Testis (tissue), 3 donors: ENCODE measurements around the gene TACC2. TPM values are rescaled to one million over a fixed set of nuclear protein-coding genes. Genes with fewer than 3 reads are reported as not detected.
"Not testable (repeated sequence)": the region's sequence is repeated elsewhere in the genome, so short reads cannot be mapped to it uniquely, and the experiment has no call there.

Source experiments
- DNase-seq: peaks from one replicate; pipeline ENCODE4 v3.0.0-alpha.2; 2019
- H3K27ac ChIP-seq, 2 donors: fragments of 200-600 bp; sonication (generic); one replicate each; pipeline ENCODE4 v1.5.1; 2019
- H3K27me3 ChIP-seq: fragments of 200-600 bp; sonication (generic); one replicate; pipeline ENCODE4 v1.5.1; 2019
- H3K36me3 ChIP-seq: fragments of 200-600 bp; sonication (generic); one replicate; pipeline ENCODE4 v1.5.1; 2017; ENCODE audit warnings: low read depth; ENCODE audit errors: missing control alignments
- H3K4me1 ChIP-seq: fragments of 200-600 bp; sonication (generic); one replicate; pipeline ENCODE4 v1.5.1; 2019
- H3K4me3 ChIP-seq, 2 donors: fragments of 200-600 bp; sonication (generic); one replicate each; pipeline ENCODE4 v1.5.1; 2017 to 2019
- H3K9me3 ChIP-seq: fragments of 200-600 bp; sonication (generic); one replicate; pipeline ENCODE4 v1.5.1; 2017
- POLR2A ChIP-seq: fragments of 450-650 bp; IDR thresholded peaks from one replicate; pipeline ENCODE4 v1.6.1; 2017; ENCODE audit warnings: antibody characterized with exemption, mild to moderate bottlenecking, moderate library complexity
- WGBS, 2 donors: methylation state at CpG; one replicate each; pipeline ENCODE4 v1.1.5; 2018; 5-methylcytosine and 5-hydroxymethylcytosine counted together
- intact Hi-C: fragments of 100-400 bp; cut with DNase I; formaldehyde crosslinking; loops from one replicate; pipeline ENCODE4 v1.15.1; 2023; ENCODE audit warnings: low total_unique reads
- polyA plus RNA-seq: library from polyadenylated mRNA; stranded (reverse); fragments of 350-450 nt; fragmentation: Illumina TruSeq; extraction: RNeasy Lipid Tissue Mini Kit (QIAGEN cat#74804); gene quantifications from one replicate; pipeline ENCODE4 v1.2.3, GENCODE V29; 2014; ENCODE audit warnings: low read depth, low replicate concordance; ENCODE audit not compliant: insufficient read depth
- total RNA-seq, 2 donors: library from RNA; depleted of rRNA; stranded (reverse); fragments of >200 nt; gene quantifications; one replicate each; pipeline ENCODE4 v1.2.3, GENCODE V29; 2016
- TF ChIP-seq, protein P1 (sequence below), 3 experiments: fragments of 450-650 bp in 2 of 3; fragments of 200-600 bp in 1 of 3; sonication (generic) in 1 of 3; IDR thresholded peaks; one replicate each; pipeline ENCODE4 v1.5.1; 2016 to 2019; ENCODE audit warnings: antibody characterized with exemption in 3 of 3, mild to moderate bottlenecking in 2 of 3, moderate library complexity in 1 of 3

Gene TACC2
- total and polyA plus RNA-seq, 3 donors from 2014 or later: 18.0 to 24.2 (median 21.3) TPM

DNA sequence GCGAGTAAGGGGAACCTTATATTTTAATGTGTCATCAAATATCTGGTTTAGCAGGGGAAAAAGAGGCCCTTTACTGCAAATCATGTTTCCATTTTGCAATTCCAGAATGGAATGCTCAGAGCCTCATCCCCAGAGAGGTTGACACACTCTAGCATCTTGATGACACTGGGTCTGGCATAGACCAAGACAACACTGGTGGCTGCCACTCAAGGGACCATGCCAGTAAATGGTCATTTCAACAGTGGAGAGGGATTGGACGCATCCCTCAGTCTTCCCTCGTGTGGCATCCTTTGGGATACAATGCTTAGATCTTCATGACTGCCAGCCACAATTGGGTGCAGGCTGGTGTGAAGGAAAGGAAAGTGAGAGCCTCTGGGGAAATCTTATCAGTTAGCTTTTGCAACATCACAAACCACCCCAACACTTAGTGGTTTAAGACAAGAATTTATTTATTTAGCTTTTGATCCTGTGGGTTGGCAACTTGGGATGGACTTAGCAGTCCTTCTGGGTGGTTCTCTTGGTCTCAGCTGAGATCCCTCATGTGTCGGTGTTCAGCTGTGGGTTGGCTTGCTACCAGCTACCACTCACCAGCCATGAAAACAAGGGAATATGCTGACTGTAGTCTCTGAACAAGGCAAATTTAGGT, 21.6 kb downstream of the TACC2 start:
- no peak for DNase-seq
- H3K27me3 ChIP-seq: no peaks in the 10 kb centered on the region

DNA sequence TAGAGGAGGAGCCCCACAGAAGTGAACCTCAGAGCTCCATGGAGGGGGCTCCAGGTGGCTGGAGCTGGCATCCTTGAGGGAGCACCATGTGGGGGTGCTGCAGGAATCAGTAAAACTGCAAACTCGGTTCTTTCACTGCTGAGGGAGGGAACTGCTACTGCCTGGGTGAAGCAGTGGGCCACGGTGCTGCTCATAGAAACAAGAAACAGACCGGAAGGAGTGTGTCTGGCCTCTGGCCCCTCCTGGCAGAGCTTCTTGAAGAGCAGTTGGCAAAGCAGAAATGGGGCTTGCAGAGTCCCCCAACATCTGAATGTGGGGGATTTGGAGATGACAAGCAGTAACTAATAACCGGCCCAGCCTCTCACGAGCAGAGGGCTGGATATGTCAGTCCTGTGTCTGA, 23.8 kb downstream of the TACC2 start:
- TF ChIP-seq, protein P1, sequence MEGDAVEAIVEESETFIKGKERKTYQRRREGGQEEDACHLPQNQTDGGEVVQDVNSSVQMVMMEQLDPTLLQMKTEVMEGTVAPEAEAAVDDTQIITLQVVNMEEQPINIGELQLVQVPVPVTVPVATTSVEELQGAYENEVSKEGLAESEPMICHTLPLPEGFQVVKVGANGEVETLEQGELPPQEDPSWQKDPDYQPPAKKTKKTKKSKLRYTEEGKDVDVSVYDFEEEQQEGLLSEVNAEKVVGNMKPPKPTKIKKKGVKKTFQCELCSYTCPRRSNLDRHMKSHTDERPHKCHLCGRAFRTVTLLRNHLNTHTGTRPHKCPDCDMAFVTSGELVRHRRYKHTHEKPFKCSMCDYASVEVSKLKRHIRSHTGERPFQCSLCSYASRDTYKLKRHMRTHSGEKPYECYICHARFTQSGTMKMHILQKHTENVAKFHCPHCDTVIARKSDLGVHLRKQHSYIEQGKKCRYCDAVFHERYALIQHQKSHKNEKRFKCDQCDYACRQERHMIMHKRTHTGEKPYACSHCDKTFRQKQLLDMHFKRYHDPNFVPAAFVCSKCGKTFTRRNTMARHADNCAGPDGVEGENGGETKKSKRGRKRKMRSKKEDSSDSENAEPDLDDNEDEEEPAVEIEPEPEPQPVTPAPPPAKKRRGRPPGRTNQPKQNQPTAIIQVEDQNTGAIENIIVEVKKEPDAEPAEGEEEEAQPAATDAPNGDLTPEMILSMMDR (IDR thresholded peaks at IDR 0.05): no peak
- TF ChIP-seq POLR2A: no peak
- Histone ChIP-seq H3K4me1 (no peaks in the 10 kb centered on the region), H3K9me3 (no peaks in the 10 kb centered on the region), H3K27ac (no peak overlapping the region), H3K4me3 (no peak overlapping the region), H3K27me3 (no peaks in the 10 kb centered on the region), H3K36me3 (no peaks in the 10 kb centered on the region)
- no peak for DNase-seq
- 84 to 85% methylated on average over 5 of the region's 5 CpGs for WGBS, 2 donors
- intact Hi-C loops: no loop called here

More for the DNA sequence above, 21.6 kb downstream of the TACC2 start:
- 89 to 93% methylated on average over 4 of the region's 4 CpGs for WGBS, 2 donors
- no peak overlapping the region for H3K4me3 ChIP-seq
- TF ChIP-seq, protein P1 (IDR thresholded peaks at IDR 0.05): no peak
- no peak for TF ChIP-seq POLR2A
- intact Hi-C loops: no loop called here
- no peaks in the 10 kb centered on the region for H3K4me1 ChIP-seq
- H3K36me3 ChIP-seq: no peaks in the 10 kb centered on the region
- H3K9me3 ChIP-seq: no peaks in the 10 kb centered on the region
- no peak overlapping the region for H3K27ac ChIP-seq

DNA sequence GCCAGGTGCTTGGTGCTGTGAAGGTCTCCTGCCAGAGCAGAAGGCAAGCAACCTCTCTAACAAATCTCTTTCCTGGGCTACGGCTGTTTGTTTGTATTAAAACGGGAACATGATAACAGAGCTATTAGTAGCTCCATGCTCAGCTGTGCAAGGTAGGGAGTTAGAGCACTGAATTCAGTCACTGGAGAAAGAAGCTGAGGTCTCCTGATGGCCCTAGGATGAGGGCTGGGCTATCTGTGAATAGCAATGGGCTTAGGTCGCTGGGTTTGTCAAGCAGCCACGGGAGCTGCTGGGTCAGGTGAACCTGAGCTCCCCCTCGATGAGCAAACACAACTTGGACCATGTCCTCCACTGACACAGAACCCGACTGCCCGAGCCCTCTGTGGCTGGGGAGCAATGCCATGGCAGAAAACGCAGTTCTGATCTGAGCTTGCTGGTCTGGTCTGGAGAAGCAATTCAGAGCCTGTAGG, 24.4 kb downstream of the TACC2 start:
- 69% methylated on average over 3 to 8 of the region's 8 CpGs for WGBS, 2 donors
- Histone ChIP-seq H3K27ac (no peak overlapping the region), H3K9me3 (no peaks in the 10 kb centered on the region), H3K4me3 (no peak overlapping the region), H3K36me3 (no peaks in the 10 kb centered on the region), H3K4me1 (no peaks in the 10 kb centered on the region), H3K27me3 (no peaks in the 10 kb centered on the region)
- no peak for DNase-seq
- TF ChIP-seq POLR2A: no peak
- TF ChIP-seq, protein P1 (IDR thresholded peaks at IDR 0.05): no peak
- intact Hi-C loops: no loop called here

DNA sequence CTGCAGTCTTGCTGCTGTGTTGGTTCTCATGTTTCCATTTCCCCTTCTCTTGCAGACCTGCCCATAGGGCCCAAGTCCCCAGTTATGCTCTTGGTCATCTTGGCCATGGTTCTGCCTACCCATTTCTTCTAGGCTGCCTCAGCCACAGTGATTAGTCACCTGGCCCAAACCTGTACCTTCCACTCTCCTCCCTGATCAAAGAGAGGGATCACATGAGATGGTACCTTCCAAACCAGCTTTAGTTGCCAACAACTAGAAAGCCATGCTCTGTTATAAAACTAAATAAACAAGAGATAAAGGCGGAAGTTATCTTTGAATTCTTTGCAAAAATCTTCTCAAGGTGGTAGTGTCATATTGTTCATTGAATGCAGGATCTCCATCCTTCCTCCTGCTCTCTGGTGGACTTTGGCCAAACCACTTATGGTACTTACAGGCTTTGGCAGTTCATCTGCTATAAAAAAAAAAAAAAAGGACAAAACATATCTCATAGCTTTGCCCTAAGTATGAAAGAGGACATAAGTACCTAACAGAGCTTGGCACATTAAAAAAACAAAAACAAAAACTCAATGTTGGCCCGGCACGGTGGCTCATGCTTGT, 25.8 kb downstream of the TACC2 start:
- no peak overlapping the region for H3K27ac ChIP-seq
- DNase-seq: no peak
- H3K27me3 ChIP-seq: no peaks in the 10 kb centered on the region
- WGBS, 2 donors: 71 to 82% methylated on average over 3 of the region's 3 CpGs
- H3K36me3 ChIP-seq: no peaks in the 10 kb centered on the region
- no peak for TF ChIP-seq POLR2A
- TF ChIP-seq, protein P1 (IDR thresholded peaks at IDR 0.05): no peak
- intact Hi-C loops: no loop called here
- H3K4me3 ChIP-seq: no peak overlapping the region
- H3K9me3 ChIP-seq: no peaks in the 10 kb centered on the region
- no peaks in the 10 kb centered on the region for H3K4me1 ChIP-seq

DNA sequence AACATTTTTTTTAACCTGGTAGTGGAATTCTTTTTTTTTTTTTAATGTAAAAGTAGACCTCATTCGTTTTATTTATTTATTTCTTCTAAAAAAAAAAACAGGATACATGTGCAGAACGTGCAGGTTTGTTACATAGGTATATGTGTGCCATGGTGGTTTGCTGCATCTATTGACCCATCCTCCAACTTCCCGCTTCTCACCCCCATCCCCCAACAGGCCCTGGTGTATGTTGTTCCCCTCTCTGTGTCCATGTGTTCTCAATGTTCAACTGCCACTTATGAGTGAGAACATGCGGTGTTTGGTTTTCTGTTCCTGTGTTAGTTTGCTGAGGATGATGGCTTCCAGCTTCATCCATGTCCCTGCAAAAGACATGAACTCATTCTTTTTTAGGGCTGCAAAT, 29.0 kb downstream of the TACC2 start:
- DNase-seq, intact Hi-C loops, H3K9me3 ChIP-seq, H3K36me3 ChIP-seq, H3K4me1 ChIP-seq, H3K4me3 ChIP-seq, H3K27me3 ChIP-seq, H3K27ac ChIP-seq: not testable (repeated sequence)
- 68 to 72% methylated on average over 4 of the region's 4 CpGs for WGBS, 2 donors
